Stimulated activated CD8-positive, alpha-beta memory T cell treated with anti-CD3 and anti-CD28 coated beads, Interleukin-12 subunit alpha, Interleukin-12 subunit beta, amount 100 ng/mL, for 24 hours (primary cell): ENCODE results near the gene KCNN3.

Source experiments
- DNase-seq: peaks from one replicate; pipeline ENCODE4 v3.0.0-alpha.2; 2020; ENCODE audit errors: extremely low read depth

Gene KCNN3

GRCh38 chr1:154816937-154817336 is 53.1 kb downstream of the KCNN3 start:
- DNase-seq, result no peak

- no peak for DNase-seq
Observed at GRCh38 chr1:154816369-154816768, 53.7 kb downstream of the KCNN3 start.

- no peak for DNase-seq
Observed at GRCh38 chr1:154813846-154814505, 56.1 kb downstream of the KCNN3 start.

GRCh38 chr1:154813300-154813816 is 56.7 kb downstream of the KCNN3 start:
- DNase-seq, result no peak

GRCh38 chr1:154812877-154813276 is 57.2 kb downstream of the KCNN3 start:
- no peak for DNase-seq

- no peak for DNase-seq
Observed at GRCh38 chr1:154810571-154810970, 59.5 kb downstream of the KCNN3 start.

DNA sequence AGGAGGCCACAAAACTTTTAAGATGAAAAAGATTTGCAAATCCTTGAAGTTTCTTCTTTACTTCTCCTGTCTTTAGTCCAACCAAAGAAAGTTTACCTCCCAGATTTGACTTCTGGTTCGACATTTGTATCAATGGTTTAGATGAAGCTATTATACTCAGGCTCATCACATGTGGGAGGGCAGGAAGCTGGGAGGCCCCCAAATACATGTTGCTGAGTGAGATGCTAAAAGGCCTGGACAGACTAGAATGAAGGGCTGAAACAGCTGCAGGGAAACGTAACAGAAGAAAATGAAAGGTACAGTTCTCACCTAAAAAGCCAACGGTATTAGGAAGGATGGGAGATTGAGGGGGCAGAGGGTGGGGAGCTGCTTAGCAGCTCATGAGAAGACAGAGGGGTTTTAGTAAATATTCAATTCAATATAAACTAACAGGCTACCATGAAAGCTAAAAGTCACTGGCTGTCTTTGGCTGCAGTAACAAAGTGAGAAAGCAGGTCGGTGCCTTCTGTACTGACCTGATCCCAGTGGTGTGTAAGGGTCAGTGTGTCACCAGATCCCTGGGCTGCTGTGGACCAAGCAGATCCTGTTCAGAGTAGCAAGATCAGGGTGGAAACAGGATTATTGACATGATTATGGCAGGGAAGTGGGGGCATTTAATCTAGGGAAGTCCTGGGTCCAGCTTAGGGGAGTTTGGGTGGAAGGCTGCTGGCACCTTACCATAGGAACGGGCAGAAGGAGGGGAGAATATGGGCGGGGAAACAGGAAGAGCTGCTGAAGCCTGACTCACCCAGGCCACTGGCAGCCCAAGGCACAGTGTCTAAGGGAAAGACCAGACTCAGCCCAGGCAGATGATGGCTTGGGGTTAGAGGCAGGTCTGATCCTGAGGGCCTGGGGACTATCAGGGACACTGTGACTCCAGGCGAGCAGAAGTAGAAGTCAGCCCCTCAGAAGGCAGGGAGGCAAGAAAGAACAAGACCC is 60.4 kb downstream of the KCNN3 start:
- no peak for DNase-seq

GRCh38 chr1:154808909-154809262 is 61.2 kb downstream of the KCNN3 start:
- no peak for DNase-seq

GRCh38 chr1:154808261-154808908 is 61.7 kb downstream of the KCNN3 start:
- DNase-seq, result no peak

GRCh38 chr1:154807048-154807591 is 63.0 kb downstream of the KCNN3 start:
- DNase-seq, result no peak

- no peak for DNase-seq
Observed at GRCh38 chr1:154806333-154806732, 63.7 kb downstream of the KCNN3 start.

- no peak for DNase-seq
Observed at GRCh38 chr1:154802982-154803920, 66.8 kb downstream of the KCNN3 start.

DNA sequence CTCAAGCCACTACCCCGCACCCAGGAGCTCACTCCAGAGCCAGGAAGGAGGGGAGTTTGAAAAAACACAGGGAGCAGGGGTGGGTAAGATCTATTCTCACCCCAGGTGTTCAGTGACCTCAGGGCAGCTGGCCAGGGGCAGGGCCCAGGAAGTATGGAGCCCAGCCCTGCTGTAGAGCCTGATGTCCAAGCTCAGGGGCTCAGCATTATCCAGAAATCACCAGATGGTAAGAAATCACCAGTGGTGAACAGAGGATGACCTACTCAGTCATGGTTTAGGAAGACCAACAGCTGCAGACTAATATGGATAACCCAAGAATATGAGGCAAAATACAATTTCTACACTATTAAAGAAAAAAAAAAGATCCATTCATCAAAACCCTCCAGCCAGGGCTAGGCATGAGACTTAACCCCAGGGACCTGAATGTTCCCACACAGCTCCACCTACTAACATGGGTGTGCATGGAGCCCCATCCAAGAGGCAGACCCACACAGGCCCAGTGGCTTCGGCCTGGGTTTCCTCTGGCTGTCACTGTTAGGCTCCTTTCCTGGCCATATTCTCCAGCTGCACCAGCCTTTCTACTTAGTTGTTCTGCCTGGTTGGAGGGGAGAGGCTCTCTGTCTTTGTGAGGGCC is 67.6 kb downstream of the KCNN3 start:
- no peak for DNase-seq

GRCh38 chr1:154801234-154802011 is 68.7 kb downstream of the KCNN3 start:
- no peak for DNase-seq

DNA sequence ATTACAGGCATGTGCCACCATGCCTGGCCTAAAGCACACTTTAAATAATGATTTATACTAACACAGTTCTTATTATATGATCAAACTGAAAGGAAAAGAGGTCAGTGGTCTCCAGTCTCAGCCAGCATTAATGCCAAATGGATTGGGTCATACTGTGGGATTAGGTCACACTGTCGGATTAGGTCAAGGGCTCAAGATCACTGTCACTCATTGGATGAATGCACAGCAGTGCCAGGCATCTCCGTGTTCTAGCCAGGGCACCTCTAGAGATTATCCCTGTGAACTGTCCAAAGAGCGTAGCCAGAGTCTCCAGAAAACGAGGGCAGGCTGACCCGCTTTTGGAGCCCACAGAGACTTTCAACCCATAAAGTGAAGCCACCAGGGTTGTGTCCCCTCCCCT is 70.9 kb downstream of the KCNN3 start:
- DNase-seq, result no peak

DNA sequence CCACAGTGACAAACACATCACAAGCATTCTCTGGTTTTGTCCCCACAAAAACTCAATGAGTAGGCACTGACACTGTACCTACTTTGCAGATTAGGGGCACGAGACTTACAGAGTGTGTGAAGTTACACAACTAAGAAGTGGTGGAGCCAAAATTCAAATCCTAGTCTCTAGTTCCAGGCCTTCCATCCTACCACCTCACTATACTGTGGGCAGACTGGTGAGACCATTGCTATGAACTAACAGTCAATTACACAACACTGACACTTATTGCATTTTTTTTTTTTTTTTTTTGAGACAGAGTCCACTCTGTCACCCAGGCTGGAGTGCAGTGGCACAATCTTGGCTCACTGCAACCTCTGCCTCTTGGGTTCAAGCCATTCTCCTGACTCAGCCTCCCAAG is 71.4 kb downstream of the KCNN3 start:
- DNase-seq, result no peak

DNA sequence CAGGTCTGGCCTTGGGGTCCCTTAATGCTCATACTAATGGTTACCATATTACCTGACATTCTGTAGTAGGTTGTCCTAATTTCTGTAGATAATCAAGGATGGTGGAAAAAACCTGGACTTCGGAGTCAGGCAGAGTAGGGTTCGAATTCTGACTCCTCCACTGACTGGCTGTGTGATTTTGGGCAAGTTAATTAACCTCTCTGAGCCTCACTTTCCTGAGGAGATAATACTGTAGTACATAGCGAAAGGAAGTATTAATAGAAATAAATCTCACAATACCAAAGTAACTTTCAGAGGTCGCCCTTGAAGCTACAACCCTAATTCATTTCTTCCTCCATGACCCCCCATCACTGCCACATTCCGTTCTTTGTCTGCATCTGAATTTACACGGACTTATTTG is 72.9 kb downstream of the KCNN3 start:
- no peak for DNase-seq

DNA sequence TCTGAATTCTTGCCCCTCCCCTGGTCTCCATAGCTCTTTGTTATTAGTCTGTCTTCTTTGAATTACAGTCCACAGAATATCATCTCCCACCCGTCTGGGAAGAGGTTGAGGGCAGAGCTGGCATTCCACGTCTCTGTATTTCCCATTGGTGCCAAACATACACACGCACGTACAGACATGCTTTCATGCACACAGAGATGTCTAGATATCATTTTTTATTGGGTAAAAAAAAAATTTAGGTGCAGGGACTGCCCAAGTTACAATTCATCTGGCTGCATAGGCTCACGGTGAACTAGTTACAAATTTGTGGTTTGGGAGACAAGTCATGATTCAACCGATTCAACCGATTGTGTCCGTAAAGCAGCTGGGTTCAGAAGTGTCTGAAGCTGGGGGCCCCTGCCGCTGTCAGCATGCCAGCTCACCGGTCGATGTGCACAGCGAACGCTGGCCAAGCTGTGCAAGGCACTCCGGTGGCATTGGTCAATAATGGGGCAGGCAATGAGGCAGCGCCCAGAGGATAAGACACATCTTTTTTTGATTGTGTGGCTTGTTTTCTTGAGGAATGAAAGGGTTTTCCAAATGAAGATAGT is 73.7 kb downstream of the KCNN3 start:
- no peak for DNase-seq

GRCh38 chr1:154794608-154795007 is 75.5 kb downstream of the KCNN3 start:
- no peak for DNase-seq
